Osteoblast (primary cell): ENCODE results near the gene MAP3K10. TPM values are rescaled to one million over a fixed set of nuclear protein-coding genes. Genes with fewer than 3 reads are reported as not detected.

Source experiments
- DNase-seq: peaks from one replicate; pipeline ENCODE4 v3.0.0; 2011; ENCODE audit warnings: low spot score, mixed read lengths; ENCODE audit not compliant: insufficient read length; ENCODE audit errors: missing footprints
- H2AFZ ChIP-seq: 2 replicates; pipeline ENCODE4 v1.6.0; 2011; ENCODE audit warnings: mild to moderate bottlenecking, low read length
- H3K27ac ChIP-seq: 2 replicates; pipeline ENCODE4 v1.5.1; 2011; ENCODE audit warnings: mild to moderate bottlenecking, low read depth, low read length, moderate library complexity
- H3K27me3 ChIP-seq: 2 replicates; pipeline ENCODE4 v1.6.0; 2012; ENCODE audit warnings: mild to moderate bottlenecking, control low read depth, inconsistent platforms, low read length, moderate library complexity; ENCODE audit not compliant: insufficient read depth
- H3K36me3 ChIP-seq: 2 replicates; pipeline ENCODE4 v1.5.1; 2011; ENCODE audit warnings: mild to moderate bottlenecking, low read length, control low read depth, moderate library complexity; ENCODE audit not compliant: insufficient read depth
- H3K4me1 ChIP-seq: 2 replicates; pipeline ENCODE4 v1.5.1; 2011; ENCODE audit warnings: mild to moderate bottlenecking, low read length, control low read depth, moderate library complexity; ENCODE audit not compliant: insufficient read depth
- H3K4me2 ChIP-seq: 2 replicates; pipeline ENCODE4 v1.6.0; 2011; ENCODE audit warnings: mild to moderate bottlenecking, low read length; ENCODE audit not compliant: insufficient read depth
- H3K4me3 ChIP-seq: fragments of 200-600 bp; sonication (generic); 3 replicates; pipeline ENCODE4 v1.5.1; 2012; ENCODE audit warnings: mild to moderate bottlenecking, low read length, inconsistent platforms; ENCODE audit not compliant: insufficient read depth
- H3K79me2 ChIP-seq: 2 replicates; pipeline ENCODE4 v1.6.0; 2012; ENCODE audit warnings: mild to moderate bottlenecking, low read length, control low read depth, inconsistent platforms; ENCODE audit not compliant: insufficient read depth
- H3K9me3 ChIP-seq: 2 replicates; pipeline ENCODE4 v1.5.1; 2011; ENCODE audit warnings: low read depth, low read length, control low read depth
- H4K20me1 ChIP-seq: 2 replicates; pipeline ENCODE4 v1.6.0; 2012; ENCODE audit warnings: mild to moderate bottlenecking, low read length, control low read depth; ENCODE audit not compliant: insufficient read depth
- CTCF ChIP-seq: IDR thresholded peaks from 2 replicates; pipeline ENCODE4 v1.5.1; 2011; ENCODE audit warnings: mild to moderate bottlenecking, low read depth, low read length, moderate library complexity; ENCODE audit errors: extremely low read depth
- total RNA-seq: library from RNA; depleted of rRNA; stranded (reverse); fragments of >200 nt; gene quantifications from 2 replicates; pipeline ENCODE4 v1.2.3, GENCODE V29; 2012

Gene MAP3K10
- total RNA-seq, 1 donor: 9.8 TPM

- H3K9me3 ChIP-seq: no peaks in the 10 kb centered on the region
- H3K4me3 ChIP-seq: no peak overlapping the region
- H3K27me3 ChIP-seq: no peaks in the 10 kb centered on the region
- peak; percentile 80 for DNase-seq
- H3K4me1 ChIP-seq: no peaks in the 10 kb centered on the region
- no peak overlapping the region for H3K4me2 ChIP-seq
- TF ChIP-seq CTCF: no peak
- H3K27ac ChIP-seq: peak overlapping the region; percentile 27
- no peak overlapping the region for H2AFZ ChIP-seq
- H3K79me2 ChIP-seq: peaks cover 26% of the 10 kb centered on the region
- peaks cover 28% of the 10 kb centered on the region for H3K36me3 ChIP-seq
- peaks cover 22% of the 10 kb centered on the region for H4K20me1 ChIP-seq
Measured at GRCh38 chr19:40241809-40242384, 50.7 kb downstream of the MAP3K10 start.

GRCh38 chr19:40242480-40242879 is 51.3 kb downstream of the MAP3K10 start:
- no peak overlapping the region for H3K27ac ChIP-seq

GRCh38 chr19:40243181-40243580 is 52.0 kb downstream of the MAP3K10 start:
- no peak for TF ChIP-seq CTCF
- H3K36me3 ChIP-seq: peaks cover 25% of the 10 kb centered on the region
- no peak overlapping the region for H2AFZ ChIP-seq
- DNase-seq: peak; percentile 51
- no peaks in the 10 kb centered on the region for H3K9me3 ChIP-seq
- H4K20me1 ChIP-seq: peaks cover 29% of the 10 kb centered on the region
- H3K4me2 ChIP-seq: no peak overlapping the region
- peaks cover 38% of the 10 kb centered on the region for H3K79me2 ChIP-seq
- no peaks in the 10 kb centered on the region for H3K27me3 ChIP-seq
- H3K4me1 ChIP-seq: no peaks in the 10 kb centered on the region
- no peak overlapping the region for H3K27ac ChIP-seq
- H3K4me3 ChIP-seq: no peak overlapping the region

More at GRCh38 chr19:40242480-40242879, 51.3 kb downstream of the MAP3K10 start:
- Histone ChIP-seq H4K20me1 (peaks cover 27% of the 10 kb centered on the region), H3K27me3 (no peaks in the 10 kb centered on the region), H2AFZ (no peak overlapping the region), H3K4me2 (no peak overlapping the region), H3K79me2 (peaks cover 31% of the 10 kb centered on the region), H3K4me3 (no peak overlapping the region), H3K36me3 (peaks cover 31% of the 10 kb centered on the region), H3K9me3 (no peaks in the 10 kb centered on the region), H3K4me1 (no peaks in the 10 kb centered on the region)
- DNase-seq: no peak
- TF ChIP-seq CTCF: no peak

GRCh38 chr19:40244579-40245317 is 53.5 kb downstream of the MAP3K10 start:
- H2AFZ ChIP-seq: no peak overlapping the region
- H3K4me3 ChIP-seq: no peak overlapping the region
- H3K4me2 ChIP-seq: no peak overlapping the region
- peaks cover 14% of the 10 kb centered on the region for H3K36me3 ChIP-seq
- H3K4me1 ChIP-seq: no peaks in the 10 kb centered on the region
- no peak overlapping the region for H3K27ac ChIP-seq
- no peaks in the 10 kb centered on the region for H3K9me3 ChIP-seq
- peak; percentile 62 for DNase-seq
- no peak for TF ChIP-seq CTCF
- H3K79me2 ChIP-seq: peaks cover 43% of the 10 kb centered on the region
- no peaks in the 10 kb centered on the region for H3K27me3 ChIP-seq
- peaks cover 30% of the 10 kb centered on the region for H4K20me1 ChIP-seq
